Thyroid gland (tissue), 4 donors: ENCODE measurements around the gene ITIH6. TPM values are rescaled to one million over a fixed set of nuclear protein-coding genes. Genes with fewer than 3 reads are reported as not detected.

Experiments used
- DNase-seq, 2 donors: peaks; one replicate each; pipeline ENCODE4 v3.0.0-alpha.2; 2019
- H3K27ac ChIP-seq, 3 donors: fragments of 200-600 bp; sonication (generic); 1 replicate in 2 of 3; 2 replicates in 1 of 3; pipeline ENCODE4 v1.5.1; 2016 to 2019; ENCODE audit warnings: mild to moderate bottlenecking in 1 of 3, moderate library complexity in 1 of 3
- H3K27me3 ChIP-seq: fragments of 200-600 bp; sonication (generic); one replicate; pipeline ENCODE4 v1.5.1; 2019
- H3K36me3 ChIP-seq, 2 donors: fragments of 200-600 bp; sonication (generic); one replicate each; pipeline ENCODE4 v1.5.1; 2016 to 2019
- H3K4me1 ChIP-seq, 2 donors: fragments of 200-600 bp; sonication (generic); one replicate each; pipeline ENCODE4 v1.5.1; 2017 to 2019
- H3K4me3 ChIP-seq, 3 donors: fragments of 200-600 bp; sonication (generic); replicated peaks in 1 of 3; 1 replicate in 2 of 3; 2 replicates in 1 of 3; pipeline ENCODE4 v1.5.1; 2016; ENCODE audit warnings: mild to moderate bottlenecking in 1 of 3
- H3K9me3 ChIP-seq: fragments of 200-600 bp; sonication (generic); one replicate; pipeline ENCODE4 v1.5.1; 2017
- POLR2A ChIP-seq, 2 donors: fragments of 450-650 bp; IDR thresholded peaks; one replicate each; pipeline ENCODE4 v1.6.1; 2017; ENCODE audit warnings: antibody characterized with exemption in 2 of 2, mild to moderate bottlenecking in 2 of 2, moderate library complexity in 1 of 2
- WGBS, 2 donors: methylation state at CpG; one replicate each; pipeline ENCODE4 v1.1.5; 2017; 5-methylcytosine and 5-hydroxymethylcytosine counted together
- intact Hi-C: fragments of 100-400 bp; cut with DNase I; formaldehyde crosslinking; loops from one replicate; pipeline ENCODE4 v1.15.1; 2023
- small RNA-seq: library from RNA; depleted of rRNA; stranded (forward); fragments of <200 nt; gene quantifications from one replicate; pipeline ENCODE3, GENCODE V24; 2016
- total RNA-seq, 4 donors: library from RNA; depleted of rRNA; stranded (reverse); fragments of >200 nt; gene quantifications; one replicate each; pipeline ENCODE4 v1.2.3, GENCODE V29; 2016
- TF ChIP-seq, protein P1 (sequence below), 6 experiments: fragments of 200-600 bp in 3 of 6; fragments of 450-650 bp in 3 of 6; sonication (generic) in 3 of 6; IDR thresholded peaks; one replicate each; pipeline ENCODE4 v1.5.1; 2016 to 2019; ENCODE audit warnings: antibody characterized with exemption in 6 of 6, mild to moderate bottlenecking in 2 of 6, inconsistent platforms in 1 of 6, moderate library complexity in 1 of 6

Gene ITIH6
- total RNA-seq, 4 donors from 2014 or later, result not detected

DNA sequence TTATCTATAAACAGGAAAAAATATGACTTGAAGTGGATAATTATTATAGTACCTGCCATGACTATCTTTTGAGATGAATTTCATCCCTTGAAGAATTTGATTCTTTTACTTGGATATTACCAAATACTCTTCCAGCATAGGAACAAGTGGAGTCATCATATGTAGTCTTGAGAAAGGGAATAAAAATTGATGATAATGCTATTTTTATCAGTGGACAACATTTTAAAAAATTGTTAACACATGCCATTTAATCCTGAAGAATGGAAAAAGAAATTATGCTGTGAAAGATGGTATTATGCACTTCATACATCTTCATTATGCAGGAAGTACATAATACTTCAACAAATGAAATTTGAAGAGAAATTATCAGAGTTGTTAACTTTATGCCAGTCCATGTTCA is 83.6 kb downstream of the ITIH6 start:
- TF ChIP-seq, protein P1, sequence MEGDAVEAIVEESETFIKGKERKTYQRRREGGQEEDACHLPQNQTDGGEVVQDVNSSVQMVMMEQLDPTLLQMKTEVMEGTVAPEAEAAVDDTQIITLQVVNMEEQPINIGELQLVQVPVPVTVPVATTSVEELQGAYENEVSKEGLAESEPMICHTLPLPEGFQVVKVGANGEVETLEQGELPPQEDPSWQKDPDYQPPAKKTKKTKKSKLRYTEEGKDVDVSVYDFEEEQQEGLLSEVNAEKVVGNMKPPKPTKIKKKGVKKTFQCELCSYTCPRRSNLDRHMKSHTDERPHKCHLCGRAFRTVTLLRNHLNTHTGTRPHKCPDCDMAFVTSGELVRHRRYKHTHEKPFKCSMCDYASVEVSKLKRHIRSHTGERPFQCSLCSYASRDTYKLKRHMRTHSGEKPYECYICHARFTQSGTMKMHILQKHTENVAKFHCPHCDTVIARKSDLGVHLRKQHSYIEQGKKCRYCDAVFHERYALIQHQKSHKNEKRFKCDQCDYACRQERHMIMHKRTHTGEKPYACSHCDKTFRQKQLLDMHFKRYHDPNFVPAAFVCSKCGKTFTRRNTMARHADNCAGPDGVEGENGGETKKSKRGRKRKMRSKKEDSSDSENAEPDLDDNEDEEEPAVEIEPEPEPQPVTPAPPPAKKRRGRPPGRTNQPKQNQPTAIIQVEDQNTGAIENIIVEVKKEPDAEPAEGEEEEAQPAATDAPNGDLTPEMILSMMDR (IDR thresholded peaks at IDR 0.05), result no peak
- TF ChIP-seq POLR2A (IDR thresholded peaks at IDR 0.05), result no peak
- DNase-seq, result no peak
- H3K27ac ChIP-seq, result no peak overlapping the region
- no peaks in the 10 kb centered on the region for H3K4me1 ChIP-seq
- intact Hi-C loops, result no loop called here
- no peak overlapping the region for H3K4me3 ChIP-seq
- H3K36me3 ChIP-seq, result no peaks in the 10 kb centered on the region
- H3K27me3 ChIP-seq, result no peaks in the 10 kb centered on the region
- no peaks in the 10 kb centered on the region for H3K9me3 ChIP-seq

DNA sequence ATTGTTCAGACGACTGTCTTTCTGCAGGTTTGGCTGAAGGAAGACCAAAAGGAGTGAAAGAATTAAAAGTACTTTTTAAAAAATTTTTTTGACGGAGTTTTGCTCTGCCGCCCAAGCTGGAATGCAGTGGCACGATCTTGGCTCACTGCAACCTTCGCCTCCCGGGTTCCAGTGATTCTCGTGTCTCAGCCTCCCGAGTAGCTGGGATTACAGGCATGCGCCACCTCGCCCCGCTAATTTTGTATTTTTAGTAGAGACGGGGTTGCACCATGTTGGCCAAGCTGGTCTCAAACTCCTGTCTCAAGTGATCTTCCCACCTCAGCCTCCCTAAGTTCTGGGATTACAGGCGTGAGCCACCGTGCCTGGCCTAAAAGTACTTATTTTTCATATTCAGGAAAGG is 86.3 kb downstream of the ITIH6 start:
- 93 to 96% methylated on average over 14 of the region's 14 CpGs for WGBS, 2 donors
- H3K4me3 ChIP-seq, result no peak overlapping the region
- no peaks in the 10 kb centered on the region for H3K9me3 ChIP-seq
- H3K36me3 ChIP-seq, result no peaks in the 10 kb centered on the region
- intact Hi-C loops, result no loop called here
- TF ChIP-seq, protein P1 (IDR thresholded peaks at IDR 0.05), result no peak
- TF ChIP-seq POLR2A (IDR thresholded peaks at IDR 0.05), result no peak
- H3K27me3 ChIP-seq, result no peaks in the 10 kb centered on the region
- H3K4me1 ChIP-seq, result no peaks in the 10 kb centered on the region
- no peak overlapping the region for H3K27ac ChIP-seq
- no peak for DNase-seq

DNA sequence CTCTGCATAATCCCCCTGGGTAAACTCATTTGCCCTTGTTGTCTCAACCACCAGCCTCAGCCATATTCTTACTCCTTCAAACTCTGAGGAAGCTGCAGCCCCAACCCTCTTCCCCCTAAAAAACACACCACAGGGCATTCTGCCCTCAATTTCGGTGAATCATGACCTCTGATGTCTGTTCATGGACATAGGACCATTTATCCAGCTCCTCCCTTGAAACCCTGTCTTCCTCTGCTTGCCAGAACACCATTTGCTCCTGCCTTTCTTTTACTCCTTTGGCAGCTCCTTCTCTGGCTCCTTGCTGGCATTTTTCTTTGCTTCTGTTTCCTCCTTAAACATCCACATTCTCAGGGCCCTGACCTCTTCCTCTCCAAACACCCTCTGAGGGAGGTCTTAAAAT is 87.1 kb downstream of the ITIH6 start:
- Histone ChIP-seq H3K27me3 (no peaks in the 10 kb centered on the region), H3K27ac (no peak overlapping the region), H3K36me3 (no peaks in the 10 kb centered on the region), H3K9me3 (no peaks in the 10 kb centered on the region), H3K4me1 (no peaks in the 10 kb centered on the region), H3K4me3 (no peak overlapping the region)
- no peak for TF ChIP-seq POLR2A (IDR thresholded peaks at IDR 0.05)
- WGBS, 2 donors, result 22 to 63% methylated on average over 1 of the region's 1 CpG
- DNase-seq, result no peak
- intact Hi-C loops, result no loop called here

DNA sequence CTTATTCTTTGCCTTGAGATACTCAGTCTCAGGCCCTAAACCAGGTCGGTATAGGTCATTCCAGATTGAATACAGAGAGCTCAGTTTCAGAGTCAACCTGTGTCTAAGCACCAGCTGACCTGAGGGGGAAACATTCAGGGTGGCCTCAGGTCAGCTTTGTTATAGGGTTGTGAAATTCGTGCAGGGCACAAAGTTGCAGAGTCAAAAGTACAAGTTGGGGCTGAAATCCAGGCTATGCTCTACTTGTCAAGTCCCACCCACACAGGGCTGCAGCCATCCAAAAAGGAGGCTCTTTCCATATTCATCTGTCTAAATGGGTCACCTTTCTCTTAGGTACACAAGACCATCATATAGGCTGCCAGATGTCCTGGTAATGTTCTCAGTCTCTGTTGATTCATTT is 89.7 kb downstream of the ITIH6 start:
- intact Hi-C loops, result no loop called here
- no peak for DNase-seq
- TF ChIP-seq POLR2A (IDR thresholded peaks at IDR 0.05), result no peak
- TF ChIP-seq, protein P1 (IDR thresholded peaks at IDR 0.05), result no peak
- H3K4me3 ChIP-seq, result no peak overlapping the region
- no peaks in the 10 kb centered on the region for H3K9me3 ChIP-seq
- no peaks in the 10 kb centered on the region for H3K36me3 ChIP-seq
- no peaks in the 10 kb centered on the region for H3K4me1 ChIP-seq
- H3K27ac ChIP-seq, result no peak overlapping the region
- no peaks in the 10 kb centered on the region for H3K27me3 ChIP-seq
- 17 to 60% methylated on average over 1 to 2 of the region's 2 CpGs for WGBS, 2 donors

Small RNAs within 50 kb of the gene (small RNA-seq; reads per million reads assigned to genes)
- gene AL049732.1 (not detected), gene SNORA11 (148 reads per million, percentile 97 among the genes with 10 or more reads in this experiment)

Other genes starting within 250 kb of the ITIH6 start
- gene MAGED2, start 9.5 kb upstream of the ITIH6 start, total RNA-seq, result 100 to 1,000 TPM; 176 to 324 (median 272) TPM
- gene TRO, start 122.6 kb upstream of the ITIH6 start, total RNA-seq, result 10 to 100 TPM; 16.7 to 42.1 (median 23.3) TPM
- 1 to 10 TPM in 2 of 4 donors, under 1 TPM in 2; 0.56 to 1.3 (median 0.93) TPM for gene PFKFB1, start 195.9 kb upstream of the ITIH6 start, total RNA-seq
- 10 to 100 TPM in 2 of 4 donors, 1 to 10 TPM in 2; 7.0 to 13.9 (median 9.7) TPM for gene APEX2, start 202.1 kb upstream of the ITIH6 start, total RNA-seq
- not detected for gene ALAS2, start 232.7 kb upstream of the ITIH6 start, total RNA-seq